Adipose tissue (tissue), 3 donors: ENCODE results near the gene LFNG. TPM values are rescaled to one million over a fixed set of nuclear protein-coding genes. Genes with fewer than 3 reads are reported as not detected.

Source experiments
- H3K27ac ChIP-seq: one replicate; pipeline ENCODE4 v1.5.1; 2013; ENCODE audit warnings: low read depth, low read length
- WGBS, 3 donors: extraction: QIAGEN DNeasy Blood & Tissue Kit; methylation state at CpG; one replicate each; pipeline ENCODE4 v1.1.7; 2013; 5-methylcytosine and 5-hydroxymethylcytosine counted together
- polyA plus RNA-seq, 3 donors: library from polyadenylated mRNA; stranded (reverse); fragments of 200-250 nt; gene quantifications; one replicate each; pipeline ENCODE4 v1.2.3, GENCODE V29; 2013
- donor health status: healthy with polysubstance abuse.
- donor health status: Bipolar disorder and iron deficiency.
- donor health status: healthy.

The LFNG gene
- polyA plus RNA-seq, 3 donors, result 12.5 to 52.7 (median 23.7) TPM

DNA sequence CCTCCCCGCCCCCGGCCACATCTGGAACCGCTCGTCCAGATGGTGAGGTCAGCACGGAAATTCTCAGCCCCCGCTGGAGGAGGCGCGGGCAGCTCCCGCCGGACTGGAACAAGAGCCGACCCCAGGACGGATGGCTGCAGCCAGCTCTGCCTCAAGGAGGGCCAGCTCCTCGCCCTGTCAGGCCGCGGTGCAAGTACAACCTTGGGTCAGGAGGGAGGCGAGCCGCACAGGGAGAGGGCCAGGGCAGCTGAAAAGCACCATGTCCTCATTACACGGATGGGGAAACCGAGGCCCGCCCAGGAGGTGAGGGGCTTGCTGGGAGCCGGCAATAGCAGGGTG lies 39.5 kb upstream of the LFNG start:
- H3K27ac ChIP-seq, result no peak overlapping the region
- 52 to 62% (median 56%) methylated on average over 21 of the region's 21 CpGs for WGBS, 3 donors

DNA sequence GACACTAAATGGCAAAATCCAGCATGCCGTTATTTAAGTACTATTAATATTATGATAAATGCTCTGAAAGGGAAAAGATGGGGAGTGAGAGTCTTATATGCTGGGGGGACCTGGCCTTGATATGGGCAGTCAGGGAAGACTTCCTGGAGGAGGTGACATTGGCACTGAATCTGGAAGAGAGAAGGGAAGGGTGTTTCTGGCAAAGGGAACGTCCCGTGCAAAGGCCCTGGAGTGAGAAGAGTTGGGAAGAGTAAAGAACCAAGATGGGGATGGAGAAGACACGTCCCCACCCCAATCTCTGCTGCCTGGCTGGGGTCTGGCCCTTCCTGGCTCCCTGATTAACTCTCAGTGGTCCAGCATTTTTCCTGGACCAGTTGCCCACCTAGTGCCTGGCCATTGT lies 38.4 kb upstream of the LFNG start:
- H3K27ac ChIP-seq, result no peak overlapping the region
- 87 to 89% (median 88%) methylated on average over 4 of the region's 4 CpGs for WGBS, 3 donors

DNA sequence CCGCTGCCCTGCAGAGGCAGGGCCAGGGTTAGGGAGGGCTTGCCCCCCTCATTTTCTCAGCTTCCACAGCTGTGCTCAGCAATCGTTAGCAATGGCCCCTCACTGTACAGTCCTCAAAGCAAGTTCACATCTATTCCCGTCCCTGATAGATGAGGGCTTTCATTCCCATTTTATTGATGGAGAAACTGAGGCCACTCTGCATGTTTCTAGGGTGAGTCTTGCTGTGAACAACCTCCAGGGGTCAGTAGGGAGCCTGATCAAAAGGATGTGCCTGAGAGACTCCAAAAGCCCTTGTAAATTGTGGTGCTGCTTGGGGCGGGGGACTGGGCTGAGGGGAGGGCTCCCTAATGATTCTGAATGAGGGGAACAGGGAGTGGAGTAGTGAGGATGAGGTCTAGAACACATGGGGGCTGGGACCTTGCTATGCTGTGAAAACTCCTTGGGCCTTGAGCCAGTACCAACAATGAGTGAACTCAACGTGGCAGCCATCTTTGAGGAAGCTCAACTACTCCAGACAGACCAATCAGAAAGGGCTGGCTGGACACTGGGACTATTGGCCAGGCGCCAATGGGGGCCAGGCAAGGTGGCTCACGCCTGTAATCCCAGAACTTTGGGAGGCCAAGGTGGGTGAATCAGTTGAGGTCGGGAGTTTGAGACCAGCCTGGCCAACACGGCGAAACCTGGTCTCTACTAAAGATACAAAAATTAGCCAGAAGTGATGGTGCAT lies 36.7 kb upstream of the LFNG start:
- no peak overlapping the region for H3K27ac ChIP-seq
- 78 to 86% (median 82%) methylated on average over 10 of the region's 10 CpGs for WGBS, 3 donors

DNA sequence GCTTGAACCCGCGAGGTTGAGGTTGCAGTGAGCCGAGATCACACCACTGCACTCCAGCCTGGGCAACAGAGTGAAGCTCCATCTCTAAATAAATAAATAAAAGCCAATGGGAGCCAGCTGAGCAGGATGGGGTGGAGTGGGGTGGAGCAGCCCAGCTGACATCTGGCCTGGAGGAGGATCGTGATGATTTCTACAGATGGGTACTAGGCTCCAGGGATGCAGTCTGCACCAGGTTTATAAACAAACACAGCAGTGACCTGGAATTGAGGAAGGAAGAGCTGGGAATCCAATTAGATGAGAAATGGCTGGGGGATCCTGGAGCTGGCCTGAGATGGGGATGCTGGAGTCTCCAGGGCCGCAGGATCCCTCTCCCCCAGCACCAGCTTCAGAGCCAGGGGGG lies 36.1 kb upstream of the LFNG start:
- WGBS, 3 donors, result 53 to 63% (median 57%) methylated on average over 5 of the region's 5 CpGs
- H3K27ac ChIP-seq, result no peak overlapping the region

DNA sequence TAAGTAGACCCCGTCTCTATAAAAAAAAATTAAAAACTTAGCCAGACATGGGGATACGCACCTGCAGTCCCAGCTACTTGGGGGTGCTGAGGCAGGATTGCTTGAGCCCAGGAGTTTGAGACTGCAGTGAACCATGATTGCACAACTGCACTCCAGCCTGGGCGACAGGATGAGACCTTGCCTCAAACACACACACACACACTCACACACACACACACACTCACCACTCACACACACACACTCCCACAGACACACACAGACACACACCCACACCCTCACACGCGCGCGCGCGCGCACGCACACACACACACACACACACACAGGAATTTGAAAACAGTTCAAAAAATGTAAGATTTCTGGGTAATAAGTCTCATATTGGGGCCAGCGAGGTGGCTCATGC lies 34.7 kb upstream of the LFNG start:
- H3K27ac ChIP-seq, result no peak overlapping the region
- WGBS, 3 donors, result 76 to 81% (median 76%) methylated on average over 12 of the region's 12 CpGs

DNA sequence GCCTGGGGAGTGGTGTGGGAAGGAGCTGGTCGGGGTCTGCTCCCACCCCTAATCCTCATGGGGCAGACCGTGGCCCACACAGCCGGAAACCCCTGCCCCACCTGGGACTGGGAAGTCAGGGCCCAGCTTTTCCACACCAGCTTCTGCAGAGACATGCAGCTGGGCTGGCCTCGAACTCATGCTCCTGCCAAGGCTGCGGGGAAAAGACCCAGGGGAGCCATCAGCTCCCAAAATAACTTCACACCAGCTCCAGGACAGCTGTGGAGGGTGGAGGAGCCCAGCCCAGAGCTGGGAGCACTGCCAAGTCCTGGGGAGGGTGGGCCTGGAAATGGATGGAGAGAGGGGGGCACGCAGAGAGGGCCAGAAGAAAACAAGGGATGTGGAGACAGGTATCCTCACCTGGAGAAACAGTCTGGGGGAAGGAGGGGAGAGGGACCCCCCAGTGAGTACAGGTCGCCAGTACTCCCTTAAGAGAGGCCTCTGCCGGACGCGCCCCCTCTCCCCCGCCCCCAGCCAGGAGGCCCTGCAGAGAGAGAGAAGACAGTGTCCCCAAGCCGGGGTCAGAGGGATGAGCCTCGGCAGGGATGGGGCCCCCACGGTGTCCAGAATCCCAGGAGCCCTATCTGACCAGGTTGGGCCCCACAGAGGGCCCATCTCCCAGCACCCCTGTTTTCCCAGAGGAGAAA lies 31.8 kb upstream of the LFNG start:
- 41 to 70% (median 55%) methylated on average over 9 to 14 of the region's 14 CpGs for WGBS, 3 donors
- H3K27ac ChIP-seq, result no peak overlapping the region

DNA sequence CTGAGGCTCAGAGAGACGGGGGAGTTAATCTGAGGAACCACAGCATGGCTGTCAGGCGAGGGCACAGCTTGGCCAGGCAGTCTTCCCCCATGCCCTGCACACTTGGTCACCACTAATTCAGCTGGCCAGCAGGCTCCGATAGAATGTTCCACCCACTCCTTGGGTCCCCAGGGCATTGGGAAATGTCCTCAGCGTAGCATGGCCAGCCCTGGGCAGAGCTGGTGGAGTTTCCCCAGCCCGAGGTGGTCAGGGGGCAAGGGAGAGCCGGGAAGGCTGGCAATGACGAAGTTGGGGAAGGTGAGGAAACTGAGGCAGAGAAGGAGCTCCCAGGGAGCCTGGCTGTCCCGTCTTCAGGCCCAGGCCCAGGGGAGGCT lies 31.3 kb upstream of the LFNG start:
- no peak overlapping the region for H3K27ac ChIP-seq
- 44 to 67% (median 57%) methylated on average over 8 of the region's 8 CpGs for whole genome bisulfite sequencing, 3 donors

DNA sequence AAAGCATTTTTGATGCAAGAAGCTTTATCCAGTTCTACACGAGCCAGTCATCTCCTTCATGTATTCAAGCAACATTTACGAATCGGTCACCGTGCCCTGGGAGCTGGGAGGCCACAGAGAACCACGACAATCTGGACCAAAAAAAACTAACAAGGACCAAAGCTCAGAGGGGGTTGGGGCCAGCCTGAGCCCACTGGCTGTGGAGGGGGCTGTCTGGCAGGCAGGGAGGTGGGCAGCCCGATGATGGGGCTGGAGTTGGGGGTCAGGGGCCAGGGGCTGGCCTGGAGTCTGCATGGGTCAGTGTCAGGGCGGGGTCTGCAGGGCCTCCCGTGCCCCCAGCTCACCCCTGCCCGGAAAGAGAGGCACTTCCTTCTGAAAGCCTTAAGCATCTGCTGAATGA lies 30.9 kb upstream of the LFNG start:
- no peak overlapping the region for H3K27ac ChIP-seq
- WGBS, 3 donors, result 25 to 49% (median 29%) methylated on average over 9 of the region's 9 CpGs

DNA sequence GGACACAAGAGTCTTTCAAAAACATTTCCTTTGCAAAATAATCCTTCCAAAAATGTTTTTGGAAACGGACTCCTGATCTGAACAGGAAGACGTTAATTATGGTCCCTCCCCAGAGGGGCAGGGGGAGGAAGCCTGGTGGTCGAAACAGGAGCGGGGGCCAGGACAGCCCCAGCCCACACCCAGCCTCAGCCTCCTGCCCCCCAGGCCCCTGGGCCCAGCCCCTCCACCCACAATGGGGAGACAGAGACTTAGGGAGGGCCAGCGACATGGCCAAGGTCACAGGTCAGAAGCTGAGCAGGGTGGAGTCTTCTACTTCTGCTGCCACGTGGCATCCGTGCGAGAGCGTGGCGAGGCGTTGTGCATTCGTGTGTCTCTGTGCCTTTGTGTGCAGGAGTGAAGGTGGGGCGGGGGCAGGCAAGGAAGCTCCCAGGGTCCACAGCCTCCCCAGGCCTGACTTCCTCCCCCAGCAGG lies 29.4 kb upstream of the LFNG start:
- WGBS, 3 donors, result 28 to 74% (median 49%) methylated on average over 13 of the region's 13 CpGs
- no peak overlapping the region for H3K27ac ChIP-seq

DNA sequence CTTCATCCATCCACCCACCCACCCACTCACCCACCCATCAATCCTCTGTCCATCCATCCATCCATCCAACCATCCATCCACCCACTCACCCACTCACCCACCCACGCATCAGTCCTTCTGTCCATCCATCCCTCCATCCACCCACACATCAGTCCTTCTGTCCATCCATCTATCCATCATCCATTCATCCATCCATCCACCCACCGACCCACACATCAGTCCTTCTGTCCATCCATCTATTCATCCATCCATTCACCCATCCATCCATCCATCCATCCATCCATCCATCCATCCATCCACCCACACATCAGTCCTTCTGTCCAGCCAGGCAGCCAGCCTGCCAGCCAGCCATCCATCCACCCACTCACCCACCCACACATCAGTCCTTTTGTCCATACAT lies 27.5 kb upstream of the LFNG start:
- H3K27ac ChIP-seq, result no peak overlapping the region
- WGBS, 3 donors, result 91 to 97% (median 96%) methylated on average over 2 of the region's 2 CpGs

DNA sequence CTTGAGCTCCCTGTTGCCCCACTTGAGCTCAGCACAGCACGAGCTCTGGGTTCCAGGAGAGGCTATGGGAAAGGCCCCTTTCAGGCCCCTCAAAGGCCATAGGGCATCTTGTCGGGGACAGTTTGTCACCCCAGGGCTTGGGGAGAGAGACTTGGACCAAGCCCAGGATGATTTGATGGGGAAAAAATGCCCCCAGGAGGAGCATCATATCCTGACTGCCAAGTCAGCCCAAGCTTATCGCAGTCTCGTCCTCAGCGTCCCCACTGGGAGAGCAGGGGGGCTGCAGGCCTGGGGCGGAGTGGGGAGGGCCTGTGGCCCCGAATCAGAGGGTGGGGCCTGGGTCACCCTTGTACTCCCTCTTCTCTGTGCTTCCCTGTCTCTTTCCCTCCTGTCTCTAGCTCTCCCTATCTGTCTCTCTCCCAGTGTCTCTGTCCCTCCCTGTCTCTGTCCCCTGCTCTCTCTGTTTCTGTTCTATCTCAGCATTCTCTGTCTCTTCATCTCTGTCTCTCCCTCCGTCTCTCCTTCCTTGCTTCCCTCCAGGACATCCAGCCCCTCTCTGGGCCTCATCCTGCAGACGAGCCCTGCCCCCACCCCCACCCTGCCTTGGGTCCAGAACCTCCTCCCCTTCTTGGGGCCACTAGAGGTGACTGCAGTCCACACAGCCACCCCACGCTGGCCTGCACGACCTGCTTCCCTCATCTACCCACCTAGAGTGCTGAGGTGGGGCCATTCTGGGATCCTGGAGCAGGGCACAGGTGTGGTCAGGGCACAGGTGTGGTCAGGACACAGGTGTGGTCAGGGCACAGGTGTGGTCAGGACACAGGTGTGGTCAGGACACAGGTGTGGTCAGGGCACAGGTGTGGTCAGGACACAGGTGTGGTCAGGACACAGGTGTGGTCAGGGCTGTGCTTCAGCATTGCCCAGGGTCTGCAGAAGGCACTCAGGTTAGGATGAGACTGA lies 26.1 kb upstream of the LFNG start:
- no peak overlapping the region for H3K27ac ChIP-seq
- WGBS, 3 donors, result 32 to 66% (median 54%) methylated on average over 10 of the region's 11 CpGs

DNA sequence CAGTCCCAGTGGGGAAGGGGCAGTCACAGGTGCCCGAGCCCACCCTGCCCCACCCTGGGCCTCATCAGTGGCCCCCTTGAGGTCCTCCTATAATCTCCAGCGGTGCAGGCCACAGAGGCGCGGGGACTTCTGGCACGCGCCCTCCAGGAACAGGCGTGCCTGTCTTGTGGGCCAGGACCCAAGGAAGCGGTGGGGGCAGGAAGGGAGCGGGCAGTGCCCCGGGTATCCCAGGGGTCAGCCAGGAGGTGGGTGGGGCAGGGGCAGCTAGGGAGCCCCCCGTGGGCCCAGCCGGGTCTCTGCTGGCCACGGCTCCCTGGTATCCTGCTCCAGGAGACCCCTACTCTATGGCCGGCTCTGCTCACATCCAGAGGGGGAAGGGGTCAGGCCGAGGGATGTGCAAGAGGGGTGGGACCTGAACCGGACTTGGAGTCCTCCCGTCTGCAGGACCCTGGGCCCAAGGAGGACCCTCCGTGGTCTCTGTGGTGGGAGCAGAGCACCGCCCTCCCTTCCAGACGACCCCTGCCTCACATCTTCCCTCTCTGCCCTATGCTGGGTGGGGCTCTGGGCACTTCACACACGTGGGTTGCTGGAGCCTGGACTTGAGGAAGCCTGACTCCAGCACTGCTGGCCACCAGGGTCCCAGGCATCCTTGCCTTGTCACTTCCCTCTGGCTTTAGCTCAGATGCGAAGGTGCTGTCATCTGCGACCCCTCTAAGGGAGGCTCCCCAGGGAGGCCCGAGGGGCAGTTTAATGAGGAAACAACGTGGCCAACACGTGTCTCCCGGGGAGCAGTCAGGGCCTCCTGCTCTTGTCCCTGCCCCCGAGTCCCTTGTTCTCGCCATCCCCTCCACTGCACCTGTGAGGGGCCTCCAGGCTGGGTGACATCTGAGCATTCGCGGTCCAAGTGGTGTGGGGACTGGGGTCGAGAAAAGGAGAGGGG lies 25.1 kb upstream of the LFNG start:
- no peak overlapping the region for H3K27ac ChIP-seq
- 46 to 73% (median 47%) methylated on average over 26 to 32 of the region's 32 CpGs for WGBS, 3 donors

DNA sequence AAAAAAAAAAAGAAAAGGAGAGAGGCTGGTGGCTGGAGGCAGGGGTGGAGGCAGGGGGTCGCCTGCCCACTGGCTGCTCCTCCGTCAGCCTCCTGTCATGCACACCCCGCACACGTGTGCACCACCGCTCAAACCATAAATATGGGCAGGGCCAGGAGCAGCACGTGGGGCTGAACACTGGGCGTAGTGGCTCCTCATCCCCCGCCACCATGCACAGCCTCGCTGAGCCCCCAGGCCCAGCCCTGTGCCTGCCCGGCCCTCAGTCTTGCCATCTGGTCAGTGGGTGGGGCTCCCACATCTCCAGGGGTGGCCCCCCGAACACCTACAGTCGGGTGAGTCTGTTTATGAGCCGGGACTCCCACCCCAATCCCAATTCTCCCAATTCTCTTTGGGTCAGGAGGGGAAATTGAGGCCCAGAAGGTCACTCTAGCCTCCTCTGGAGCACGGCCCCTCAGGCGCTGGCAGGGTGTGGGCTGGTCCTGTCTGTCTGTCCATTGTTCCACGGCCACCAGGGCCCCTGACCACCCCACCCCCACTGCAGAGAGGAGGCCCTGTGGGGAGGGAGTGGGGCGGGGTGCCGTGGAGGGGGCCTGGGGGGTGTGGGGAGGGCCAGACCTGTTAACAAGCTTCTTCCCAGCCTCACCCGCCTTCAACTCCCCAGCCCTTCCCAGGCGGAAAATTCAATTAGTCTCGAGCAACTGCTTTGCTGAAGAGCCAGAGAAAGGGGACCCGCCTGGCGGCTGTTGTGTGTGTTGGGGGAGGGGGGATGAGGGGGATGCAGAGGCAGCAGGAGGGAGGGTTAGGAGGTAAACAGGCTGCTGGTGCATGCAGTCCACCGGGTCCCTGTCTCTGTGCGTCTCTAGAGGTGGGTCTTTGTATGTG lies 23.9 kb upstream of the LFNG start:
- H3K27ac ChIP-seq, result no peak overlapping the region
- 73 to 89% (median 83%) methylated on average over 22 to 25 of the region's 25 CpGs for WGBS, 3 donors

DNA sequence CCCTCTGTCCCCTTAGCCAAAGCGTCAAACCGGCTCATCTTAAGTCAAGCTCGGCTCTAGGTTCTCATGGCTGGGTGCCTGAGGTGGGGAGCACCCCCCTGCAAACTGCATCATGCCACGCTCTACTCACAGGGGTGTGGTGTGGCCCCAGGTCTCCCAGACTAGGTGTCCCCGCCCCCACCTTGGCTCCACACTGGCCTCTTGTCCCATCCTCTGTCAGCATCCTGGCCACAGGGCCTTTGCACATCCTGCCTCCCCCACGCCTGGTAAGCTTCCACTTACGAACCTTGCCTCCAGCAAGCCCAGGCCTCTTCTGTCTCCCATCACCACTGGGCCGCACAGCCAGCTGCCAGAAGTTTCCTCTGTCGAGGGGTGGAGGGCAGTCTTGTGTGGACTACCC lies 23.2 kb upstream of the LFNG start:
- WGBS, 3 donors, result 88 to 94% (median 94%) methylated on average over 9 of the region's 9 CpGs
- no peak overlapping the region for H3K27ac ChIP-seq

DNA sequence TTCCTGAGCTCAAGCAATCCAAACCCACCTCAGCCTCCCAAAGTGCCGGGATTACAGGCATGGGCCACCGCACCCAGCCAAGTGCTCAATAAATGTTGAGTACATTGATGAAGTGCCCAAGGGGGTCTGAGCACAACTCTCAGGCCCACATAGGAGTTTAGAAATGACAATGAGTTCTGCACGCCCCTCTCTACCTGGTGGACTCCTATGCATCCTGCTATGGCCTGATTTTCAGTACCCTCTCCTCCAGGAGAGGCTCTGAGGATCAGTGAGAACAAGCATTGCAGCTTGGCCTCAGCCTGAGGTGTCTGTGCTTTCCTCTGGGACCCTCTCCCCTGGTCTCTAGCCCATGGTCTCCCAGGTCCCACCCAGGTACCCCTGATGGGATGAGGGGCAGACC lies 22.5 kb upstream of the LFNG start:
- 95 to 100% (median 97%) methylated on average over 3 of the region's 3 CpGs for whole genome bisulfite sequencing, 3 donors
- H3K27ac ChIP-seq, result no peak overlapping the region

DNA sequence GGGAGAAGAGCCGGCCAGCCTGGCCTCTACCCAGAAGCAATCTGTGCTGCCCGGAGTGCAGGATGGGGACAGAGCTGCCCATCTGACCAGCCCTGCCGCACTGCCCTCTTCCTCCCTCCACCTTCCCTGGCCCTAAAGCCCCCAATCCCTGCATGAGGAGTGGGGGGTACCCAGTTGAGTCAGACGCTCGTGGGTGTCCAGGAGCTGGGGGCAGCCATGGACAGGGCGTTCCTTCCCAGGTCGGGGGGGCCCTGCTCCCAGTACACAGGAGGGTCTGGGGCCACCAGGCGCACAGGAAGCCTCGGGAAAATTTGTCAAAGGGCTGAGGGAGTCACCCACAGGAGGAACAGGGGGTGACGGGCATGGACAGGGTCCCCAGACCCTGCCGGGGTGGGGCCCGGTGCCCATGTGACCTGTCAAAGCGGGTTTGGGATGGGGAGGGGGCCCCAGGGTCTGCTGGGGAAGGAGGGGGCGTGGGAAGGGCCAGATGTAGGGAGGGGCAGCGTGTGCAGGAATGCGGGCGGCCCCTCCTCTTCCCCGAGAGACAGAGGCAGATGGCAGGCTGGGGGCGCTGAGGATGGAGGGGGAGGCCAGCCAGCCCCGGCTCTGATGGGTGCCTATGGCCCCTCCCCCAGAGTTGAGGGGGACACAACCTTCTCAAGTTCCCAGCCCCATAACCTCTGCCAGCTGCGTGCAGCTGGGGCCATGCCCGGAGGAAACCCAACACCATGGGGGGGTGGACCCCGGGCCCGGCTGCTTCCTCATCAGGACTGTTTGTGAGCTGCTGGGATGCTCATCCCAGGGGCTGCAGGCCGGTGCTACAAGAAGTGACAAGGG lies 21.9 kb upstream of the LFNG start:
- WGBS, 3 donors, result 37 to 58% (median 42%) methylated on average over 19 to 25 of the region's 25 CpGs
- no peak overlapping the region for H3K27ac ChIP-seq
